ENCODE results near the gene DNM3. TPM values are rescaled to one million over a fixed set of nuclear protein-coding genes. Genes with fewer than 3 reads are reported as not detected.

Gene DNM3
- total RNA-seq = 1.9 and 2.1 TPM in 2 replicates

DNA sequence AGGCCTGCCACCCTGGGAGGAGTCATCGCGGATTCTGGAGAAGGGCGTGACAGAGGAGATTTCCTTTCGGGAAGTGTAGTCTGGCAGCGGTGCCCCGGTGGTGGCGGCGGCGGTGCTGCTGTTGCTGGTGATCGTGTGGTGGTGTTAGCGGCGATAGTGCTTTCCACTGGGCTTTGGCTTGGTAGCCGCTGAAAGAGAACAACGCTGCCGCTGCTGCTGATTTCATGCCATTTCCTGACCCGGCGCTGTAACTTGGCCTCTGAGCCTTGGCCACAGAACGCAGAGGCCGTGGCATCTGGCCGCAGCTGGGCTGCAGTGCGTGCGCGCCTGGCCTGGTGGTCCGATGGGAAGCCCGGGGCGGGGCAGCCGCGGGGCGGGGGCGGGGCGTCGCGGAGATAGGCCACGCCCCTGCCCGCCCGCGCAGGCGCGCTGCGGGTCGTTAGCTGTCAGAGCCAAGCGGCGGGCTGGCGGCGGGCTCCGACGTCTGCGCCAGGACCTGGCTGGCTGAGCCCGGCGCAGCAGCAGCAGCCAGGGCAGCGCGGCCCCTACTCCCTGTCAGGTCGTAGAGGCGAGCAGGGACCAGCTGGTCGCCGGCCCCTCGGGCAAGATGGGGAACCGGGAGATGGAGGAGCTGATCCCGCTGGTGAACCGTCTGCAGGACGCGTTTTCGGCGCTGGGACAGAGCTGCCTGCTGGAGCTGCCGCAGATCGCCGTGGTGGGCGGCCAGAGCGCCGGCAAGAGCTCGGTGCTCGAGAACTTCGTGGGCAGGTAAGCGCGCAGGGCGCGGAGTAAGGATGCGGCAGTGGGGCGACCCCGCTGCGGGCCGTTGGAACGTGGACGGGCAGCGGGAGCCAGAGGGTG is at the start of gene DNM3:
DNM3 (plus strand) TSS at position 449 of the 861 bp plus-strand sequence; CDS start at position 608, 159 bp downstream.
- Mint-ChIP-seq H3K9me3 (no peaks in the 10 kb centered on the region), H3K4me3 (peak within 1 kb of the TSS; percentile 85), H3K27me3 (peaks cover 20% of the 10 kb centered on the region), H3K4me1 (peaks cover 18% of the 10 kb centered on the region), H3K27ac (peak within 1 kb of the TSS; percentile 36), H3K36me3 (ENCODE audit: low read depth) (no peaks in the 10 kb centered on the region)
- DNase-seq (peak; percentile 91), ATAC-seq (ENCODE audit: low read depth) (peak; percentile 94)
- POLR2A ChIA-PET = interaction anchor here (0.8 to 1.0 kb wide), 2 partner anchors 98 to 691 kb away, joined by 3 read pairs; no protein-coding TSS in a partner anchor
- CTCF ChIA-PET = no interaction called here
- intact Hi-C loops (cut with micrococcal nuclease) = loop anchor here (1.0 to 5.0 kb wide), 4 partner anchors 60 to 691 kb away; partner anchors contain the start of genes METTL13, PRRC2C, SUCO and VAMP4
- TF ChIP-seq, protein P1, sequence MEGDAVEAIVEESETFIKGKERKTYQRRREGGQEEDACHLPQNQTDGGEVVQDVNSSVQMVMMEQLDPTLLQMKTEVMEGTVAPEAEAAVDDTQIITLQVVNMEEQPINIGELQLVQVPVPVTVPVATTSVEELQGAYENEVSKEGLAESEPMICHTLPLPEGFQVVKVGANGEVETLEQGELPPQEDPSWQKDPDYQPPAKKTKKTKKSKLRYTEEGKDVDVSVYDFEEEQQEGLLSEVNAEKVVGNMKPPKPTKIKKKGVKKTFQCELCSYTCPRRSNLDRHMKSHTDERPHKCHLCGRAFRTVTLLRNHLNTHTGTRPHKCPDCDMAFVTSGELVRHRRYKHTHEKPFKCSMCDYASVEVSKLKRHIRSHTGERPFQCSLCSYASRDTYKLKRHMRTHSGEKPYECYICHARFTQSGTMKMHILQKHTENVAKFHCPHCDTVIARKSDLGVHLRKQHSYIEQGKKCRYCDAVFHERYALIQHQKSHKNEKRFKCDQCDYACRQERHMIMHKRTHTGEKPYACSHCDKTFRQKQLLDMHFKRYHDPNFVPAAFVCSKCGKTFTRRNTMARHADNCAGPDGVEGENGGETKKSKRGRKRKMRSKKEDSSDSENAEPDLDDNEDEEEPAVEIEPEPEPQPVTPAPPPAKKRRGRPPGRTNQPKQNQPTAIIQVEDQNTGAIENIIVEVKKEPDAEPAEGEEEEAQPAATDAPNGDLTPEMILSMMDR (IDR thresholded peaks at IDR 0.05) = no peak

DNA sequence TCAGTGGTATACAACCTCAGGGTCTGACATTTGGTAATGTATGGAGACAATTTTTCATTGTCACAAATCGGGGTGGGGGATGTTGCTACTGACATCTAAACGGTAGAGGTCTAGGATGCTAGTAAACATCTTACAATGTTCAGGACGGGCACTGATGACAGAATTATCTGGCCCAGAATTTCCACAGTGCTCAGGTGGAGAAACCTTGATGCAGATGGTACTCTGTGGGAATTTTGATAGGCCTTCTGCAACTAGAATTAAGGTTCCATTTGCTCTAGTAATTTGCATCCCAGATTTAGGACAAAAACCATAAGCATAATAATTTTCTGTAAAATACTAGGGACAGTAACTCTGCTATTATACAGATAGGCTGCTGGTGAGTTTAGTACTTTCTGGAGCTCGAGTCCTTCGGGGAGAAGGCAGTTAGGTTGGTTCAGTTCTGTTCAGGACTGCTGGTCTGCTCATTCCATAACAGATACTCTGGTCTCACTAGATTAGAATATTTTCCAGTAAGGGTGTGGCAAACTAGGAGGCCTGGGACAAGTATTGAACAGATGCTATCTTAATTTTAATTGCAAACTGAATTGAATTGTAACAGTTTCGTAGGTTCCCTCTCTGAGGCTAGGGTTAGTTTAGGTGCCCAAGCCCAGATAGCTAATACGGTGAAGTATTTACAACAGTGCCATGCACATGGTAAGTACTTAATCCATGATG is 48.5 kb upstream of the DNM3 start:
- H3K4me3 Mint-ChIP-seq = no peak overlapping the region
- ATAC-seq (ENCODE audit: low read depth) (no peak), DNase-seq (no peak)
- ChIA-PET POLR2A (no interaction called here), CTCF (no interaction called here)
- intact Hi-C loops (cut with micrococcal nuclease) = no loop called here
- TF ChIP-seq, protein P1 (IDR thresholded peaks at IDR 0.05) = no peak
- H3K4me1 Mint-ChIP-seq = peaks cover 6% of the 10 kb centered on the region
- peaks cover 3% of the 10 kb centered on the region for H3K9me3 Mint-ChIP-seq
- H3K27ac Mint-ChIP-seq = no peak overlapping the region
- no peaks in the 10 kb centered on the region for H3K27me3 Mint-ChIP-seq
- H3K36me3 Mint-ChIP-seq (ENCODE audit: low read depth) = peaks cover 94% of the 10 kb centered on the region

DNA sequence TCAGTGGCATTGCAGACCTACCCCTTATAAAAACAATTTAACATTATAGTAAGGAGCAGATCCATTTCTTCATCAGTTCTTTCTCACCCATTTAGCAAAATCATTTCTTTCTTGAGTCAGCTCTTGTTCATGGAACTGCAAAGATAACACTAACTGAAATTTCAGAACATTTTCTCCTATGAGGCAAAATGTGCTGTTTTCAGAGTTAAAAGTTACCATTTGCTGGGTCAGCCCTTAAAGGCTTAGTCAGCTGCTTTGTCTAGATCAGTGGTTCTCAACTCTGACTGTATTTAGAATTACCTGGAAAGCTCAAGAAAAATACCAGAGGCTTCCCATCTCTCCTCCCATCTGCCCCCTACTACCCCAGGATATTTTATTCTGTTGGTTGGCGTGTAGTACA is 47.7 kb upstream of the DNM3 start:
- no peak overlapping the region for H3K27ac Mint-ChIP-seq
- H3K9me3 Mint-ChIP-seq = peaks cover 3% of the 10 kb centered on the region
- TF ChIP-seq, protein P1 (IDR thresholded peaks at IDR 0.05) = no peak
- ATAC-seq (ENCODE audit: low read depth) = no peak
- no peak for DNase-seq
- H3K4me1 Mint-ChIP-seq = peaks cover 6% of the 10 kb centered on the region
- intact Hi-C loops (cut with micrococcal nuclease) = no loop called here
- no peak overlapping the region for H3K4me3 Mint-ChIP-seq
- peaks cover 95% of the 10 kb centered on the region for H3K36me3 Mint-ChIP-seq (ENCODE audit: low read depth)
- POLR2A ChIA-PET = no interaction called here
- H3K27me3 Mint-ChIP-seq = no peaks in the 10 kb centered on the region
- CTCF ChIA-PET = interaction anchor here (1.4 kb wide), 1 partner anchor 192 kb away, joined by 4 read pairs; no protein-coding TSS in a partner anchor

DNA sequence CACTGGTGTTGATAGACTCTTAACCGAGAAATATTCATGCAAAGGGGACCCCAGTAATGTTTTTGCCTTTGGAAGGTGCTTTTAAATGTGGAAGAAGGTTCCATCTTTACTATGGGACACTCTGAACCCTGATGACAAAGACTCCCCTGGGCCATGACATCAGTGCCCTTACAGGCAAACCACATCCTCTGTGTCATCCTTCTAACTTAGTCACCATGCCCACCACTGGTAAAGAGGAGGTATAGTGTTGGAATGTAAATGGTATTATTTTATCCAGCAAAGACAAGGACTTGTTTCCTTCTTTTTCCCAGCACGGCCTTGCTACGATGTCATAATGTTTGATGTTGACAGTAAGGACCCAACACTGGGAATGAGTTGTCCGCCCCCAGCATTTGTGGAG is 47.2 kb upstream of the DNM3 start:
- H3K27me3 Mint-ChIP-seq = no peaks in the 10 kb centered on the region
- intact Hi-C loops (cut with micrococcal nuclease) = no loop called here
- no peak overlapping the region for H3K27ac Mint-ChIP-seq
- H3K4me1 Mint-ChIP-seq = peaks cover 6% of the 10 kb centered on the region
- H3K9me3 Mint-ChIP-seq = peaks cover 3% of the 10 kb centered on the region
- ATAC-seq (ENCODE audit: low read depth) (peak; percentile 85), DNase-seq (no peak)
- POLR2A ChIA-PET = no interaction called here
- no peak overlapping the region for H3K4me3 Mint-ChIP-seq
- peaks cover 90% of the 10 kb centered on the region for H3K36me3 Mint-ChIP-seq (ENCODE audit: low read depth)
- CTCF ChIA-PET = interaction anchor here (1.4 kb wide), 1 partner anchor 191 kb away, joined by 4 read pairs; no protein-coding TSS in a partner anchor
- TF ChIP-seq, protein P1 (IDR thresholded peaks at IDR 0.05) = no peak

DNA sequence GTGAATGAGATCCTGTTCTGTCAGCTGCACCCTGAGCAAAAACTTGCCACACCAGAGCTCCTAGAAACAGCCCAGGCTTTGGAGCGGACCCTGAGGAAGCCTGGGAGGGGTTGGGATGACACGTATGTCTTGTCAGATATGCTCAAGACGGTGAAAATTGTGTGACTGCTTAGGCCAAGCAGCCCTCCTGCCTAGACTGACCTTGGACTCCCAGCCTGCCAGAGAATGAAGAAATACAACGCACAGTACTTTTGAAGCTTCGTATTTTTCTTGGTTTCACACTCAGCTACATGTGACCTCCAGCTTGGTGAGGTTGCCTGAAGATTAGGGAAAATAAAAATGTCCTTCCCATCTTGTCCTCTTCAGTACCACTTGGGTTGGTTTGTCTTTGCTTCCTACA is 44.7 kb upstream of the DNM3 start:
- intact Hi-C loops (cut with micrococcal nuclease) = no loop called here
- Mint-ChIP-seq H3K36me3 (ENCODE audit: low read depth) (peaks cover 69% of the 10 kb centered on the region), H3K27ac (peak overlapping the region; percentile 19), H3K9me3 (peaks cover 3% of the 10 kb centered on the region), H3K4me1 (peaks cover 6% of the 10 kb centered on the region), H3K27me3 (no peaks in the 10 kb centered on the region), H3K4me3 (no peak overlapping the region)
- ChIA-PET POLR2A (no interaction called here), CTCF (no interaction called here)
- ATAC-seq (ENCODE audit: low read depth) = no peak
- no peak for DNase-seq
- TF ChIP-seq, protein P1 (IDR thresholded peaks at IDR 0.05) = no peak
